ENCODE results near the gene MPHOSPH9. TPM values are rescaled to one million over a fixed set of nuclear protein-coding genes. Genes with fewer than 3 reads are reported as not detected.
A peak's percentile ranks its signal among the peaks of the same experiment; 100 is the strongest.

The MPHOSPH9 gene
- total RNA-seq, 1 experiment from 2014 or later = 60.5 TPM

DNA sequence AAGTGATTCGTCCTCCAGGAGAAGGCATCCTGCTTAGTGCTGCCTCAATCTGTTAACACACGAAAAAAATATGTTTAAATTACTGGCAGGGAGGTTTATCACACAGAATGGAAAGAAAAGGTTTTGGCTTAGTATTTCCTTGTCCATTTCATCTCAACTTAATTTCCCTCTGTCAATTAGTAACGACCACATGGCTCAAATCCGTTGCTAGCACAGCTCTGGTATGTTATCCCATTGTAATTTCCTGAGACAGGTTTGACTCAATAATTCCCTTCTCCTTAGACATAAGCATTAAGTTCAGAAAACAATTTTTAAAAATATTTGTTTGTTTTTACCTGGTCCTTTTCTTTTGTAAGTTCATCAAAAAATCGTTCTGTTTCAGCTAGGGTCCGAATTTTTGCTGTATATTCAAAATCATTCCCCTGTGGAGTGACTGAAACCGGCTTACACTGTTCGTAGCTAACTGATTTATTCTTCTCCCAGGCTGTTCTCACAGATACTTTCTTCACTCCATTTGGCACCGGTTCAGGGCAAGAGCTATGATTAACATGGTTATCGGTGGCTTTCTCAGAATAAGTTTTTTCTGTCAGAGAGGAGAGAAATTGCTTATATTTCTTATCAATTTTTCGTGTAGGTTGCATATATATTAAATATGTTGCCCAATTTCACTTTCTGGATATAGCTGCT is 72.0 kb downstream of the MPHOSPH9 start:
- H3K36me3 Mint-ChIP-seq (ENCODE audit: insufficient read depth in 1 of 3, low read depth in 3 of 3) = peaks cover 0 to 48% (median 44%) of the 10 kb centered on the region in 3 experiments; a peak in 6 of 7 replicates
- peak overlapping the region in 1 of 3 experiments; percentile 61; a peak in 1 of 7 replicates for H3K27ac Mint-ChIP-seq
- Histone ChIP-seq H3T11ph (ENCODE audit: low read length) (no peak overlapping the region), H2AFZ (ENCODE audit: low read length) (no peak overlapping the region), H3K23me2 (ENCODE audit: insufficient read length, low read depth, low read length, poor library complexity, severe bottlenecking) (no peaks in the 10 kb centered on the region), H3K9ac (ENCODE audit: extremely low read depth, insufficient read length, low read length) (no peak overlapping the region), H3K9me3 (ENCODE audit: control insufficient read depth, low read depth, low read length) (no peaks in the 10 kb centered on the region), H4K8ac (replicated peaks; ENCODE audit: insufficient read length, low read depth, low read length) (no peak overlapping the region), H2AK5ac (ENCODE audit: insufficient read length, low read length) (no peak overlapping the region), H4K5ac (ENCODE audit: insufficient read length, low read depth, low read length) (no peak overlapping the region), H3K4ac (ENCODE audit: low read depth, low read length) (no peak overlapping the region), H4K20me1 (ENCODE audit: control insufficient read depth, insufficient read depth, insufficient read length) (no peaks in the 10 kb centered on the region), H3K27me3 (ENCODE audit: insufficient read depth, low read length) (no peaks in the 10 kb centered on the region), H3K4me1 (ENCODE audit: insufficient read depth, low read length) (no peaks in the 10 kb centered on the region), H2BK15ac (ENCODE audit: low read depth, low read length) (no peak overlapping the region), H3K56ac (ENCODE audit: insufficient read length, low read depth, low read length) (no peak overlapping the region), H2BK5ac (ENCODE audit: insufficient read length, low read length) (no peak overlapping the region), H3K27ac (ENCODE audit: insufficient read length, low read depth, low read length) (no peak overlapping the region), H3K4me2 (ENCODE audit: insufficient read depth, insufficient read length, low read length) (no peak overlapping the region), H3K23ac (ENCODE audit: insufficient read length, low read depth, low read length) (no peak overlapping the region), H2BK12ac (ENCODE audit: insufficient read length, low read depth, low read length) (no peak overlapping the region), H3K79me2 (ENCODE audit: insufficient read depth, low read length) (no peaks in the 10 kb centered on the region), H2BK20ac (ENCODE audit: low read depth, low read length, poor library complexity, severe bottlenecking) (no peak overlapping the region), H4K91ac (ENCODE audit: insufficient read length, low read depth, low read length) (no peak overlapping the region), H2BK120ac (ENCODE audit: low read depth, low read length, poor library complexity, severe bottlenecking) (no peak overlapping the region), H3K14ac (ENCODE audit: insufficient read depth, low read length) (no peak overlapping the region), H3K18ac (ENCODE audit: insufficient read length, low read depth, low read length) (no peak overlapping the region), H3K79me1 (ENCODE audit: insufficient read depth, low read depth, low read length, poor library complexity, severe bottlenecking) (no peaks in the 10 kb centered on the region)
- TF ChIP-seq, protein P1, sequence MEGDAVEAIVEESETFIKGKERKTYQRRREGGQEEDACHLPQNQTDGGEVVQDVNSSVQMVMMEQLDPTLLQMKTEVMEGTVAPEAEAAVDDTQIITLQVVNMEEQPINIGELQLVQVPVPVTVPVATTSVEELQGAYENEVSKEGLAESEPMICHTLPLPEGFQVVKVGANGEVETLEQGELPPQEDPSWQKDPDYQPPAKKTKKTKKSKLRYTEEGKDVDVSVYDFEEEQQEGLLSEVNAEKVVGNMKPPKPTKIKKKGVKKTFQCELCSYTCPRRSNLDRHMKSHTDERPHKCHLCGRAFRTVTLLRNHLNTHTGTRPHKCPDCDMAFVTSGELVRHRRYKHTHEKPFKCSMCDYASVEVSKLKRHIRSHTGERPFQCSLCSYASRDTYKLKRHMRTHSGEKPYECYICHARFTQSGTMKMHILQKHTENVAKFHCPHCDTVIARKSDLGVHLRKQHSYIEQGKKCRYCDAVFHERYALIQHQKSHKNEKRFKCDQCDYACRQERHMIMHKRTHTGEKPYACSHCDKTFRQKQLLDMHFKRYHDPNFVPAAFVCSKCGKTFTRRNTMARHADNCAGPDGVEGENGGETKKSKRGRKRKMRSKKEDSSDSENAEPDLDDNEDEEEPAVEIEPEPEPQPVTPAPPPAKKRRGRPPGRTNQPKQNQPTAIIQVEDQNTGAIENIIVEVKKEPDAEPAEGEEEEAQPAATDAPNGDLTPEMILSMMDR (conservative IDR thresholded peaks at IDR 0.05) = no peak
- no peak for DNase-seq
- H3K4me1 Mint-ChIP-seq = no peaks in the 10 kb centered on the region
- H3K4me3 Mint-ChIP-seq = no peak overlapping the region
- no peaks in the 10 kb centered on the region for H3K9me3 Mint-ChIP-seq
- no peaks in the 10 kb centered on the region for H3K27me3 Mint-ChIP-seq (ENCODE audit: low read depth)
- WGBS (ENCODE audit: extremely low coverage, insufficient read length, low lambda C conversion rate) = no CpG with 5 or more reads among the region's 11 CpGs
